ENCODE data around the gene AKR1C1. TPM values are rescaled to one million over a fixed set of nuclear protein-coding genes. Genes with fewer than 3 reads are reported as not detected.
"Not testable (repeated sequence)": the region's sequence is repeated elsewhere in the genome, so short reads cannot be mapped to it uniquely, and the experiment has no call there.

Gene AKR1C1
- total RNA-seq, 1 experiment from 2014 or later, result 1.9 TPM

GRCh38 chr10:5018134-5018533, 54.9 kb downstream of the AKR1C1 start:
- Histone ChIP-seq H3K79me1 (ENCODE audit: insufficient read depth, low read depth, low read length, poor library complexity, severe bottlenecking) (no peaks in the 10 kb centered on the region), H4K5ac (ENCODE audit: insufficient read length, low read depth, low read length) (no peak overlapping the region), H2BK15ac (ENCODE audit: low read depth, low read length) (no peak overlapping the region), H2AK5ac (ENCODE audit: insufficient read length, low read length) (no peak overlapping the region), H2BK12ac (ENCODE audit: insufficient read length, low read depth, low read length) (no peak overlapping the region), H3K9me3 (ENCODE audit: control insufficient read depth, low read depth, low read length) (no peaks in the 10 kb centered on the region), H2BK5ac (ENCODE audit: insufficient read length, low read length) (no peak overlapping the region), H2BK20ac (ENCODE audit: low read depth, low read length, poor library complexity, severe bottlenecking) (no peak overlapping the region), H2BK120ac (ENCODE audit: low read depth, low read length, poor library complexity, severe bottlenecking) (no peak overlapping the region), H2AFZ (ENCODE audit: low read length) (no peak overlapping the region), H4K91ac (ENCODE audit: insufficient read length, low read depth, low read length) (no peak overlapping the region), H4K20me1 (ENCODE audit: control insufficient read depth, insufficient read depth, insufficient read length) (no peaks in the 10 kb centered on the region), H3K4ac (ENCODE audit: low read depth, low read length) (no peak overlapping the region), H3K23ac (ENCODE audit: insufficient read length, low read depth, low read length) (no peak overlapping the region), H3K23me2 (ENCODE audit: insufficient read length, low read depth, low read length, poor library complexity, severe bottlenecking) (no peaks in the 10 kb centered on the region), H3K79me2 (ENCODE audit: insufficient read depth, low read length) (no peaks in the 10 kb centered on the region), H3K18ac (ENCODE audit: insufficient read length, low read depth, low read length) (no peak overlapping the region), H3K4me1 (ENCODE audit: insufficient read depth, low read length) (no peaks in the 10 kb centered on the region; the same call in 1 of the 2 replicates), H3K27me3 (ENCODE audit: insufficient read depth, low read length) (no peaks in the 10 kb centered on the region), H4K8ac (replicated peaks; ENCODE audit: insufficient read length, low read depth, low read length) (no peak overlapping the region), H3K14ac (ENCODE audit: insufficient read depth, low read length) (no peak overlapping the region), H3K4me2 (ENCODE audit: insufficient read depth, insufficient read length, low read length) (no peak overlapping the region), H3K9ac (ENCODE audit: extremely low read depth, insufficient read length, low read length) (no peak overlapping the region), H3K56ac (ENCODE audit: insufficient read length, low read depth, low read length) (no peak overlapping the region), H3T11ph (ENCODE audit: low read length) (no peak overlapping the region), H3K27ac (ENCODE audit: insufficient read length, low read depth, low read length) (no peak overlapping the region)
- Mint-ChIP-seq H3K4me1 (peaks cover 13 to 18% of the 10 kb centered on the region in 2 experiments), H3K27me3 (ENCODE audit: low read depth) (no peaks in the 10 kb centered on the region), H3K27ac (no peak overlapping the region; a peak in 1 of 7 replicates), H3K36me3 (ENCODE audit: insufficient read depth in 1 of 3, low read depth in 3 of 3) (peaks cover 0 to 2% (median 0%) of the 10 kb centered on the region in 3 experiments; a peak in 2 of 7 replicates), H3K9me3 (peaks cover 5 to 34% of the 10 kb centered on the region in 2 experiments), H3K4me3 (no peak overlapping the region)
- no CpG with 5 or more reads among the region's 3 CpGs for WGBS (ENCODE audit: extremely low coverage, insufficient read length, low lambda C conversion rate)
- DNase-seq, result no peak
- TF ChIP-seq CTCF (conservative IDR thresholded peaks at IDR 0.05), result no peak

GRCh38 chr10:5018671-5019277, 55.6 kb downstream of the AKR1C1 start:
- H3K56ac ChIP-seq (ENCODE audit: insufficient read length, low read depth, low read length); H3T11ph ChIP-seq (ENCODE audit: low read length); H2AK5ac ChIP-seq (ENCODE audit: insufficient read length, low read length); H3K36me3 Mint-ChIP-seq (ENCODE audit: insufficient read depth in 1 of 3, low read depth in 3 of 3); H2BK120ac ChIP-seq (ENCODE audit: low read depth, low read length, poor library complexity, severe bottlenecking); H3K4ac ChIP-seq (ENCODE audit: low read depth, low read length); H3K9me3 ChIP-seq (ENCODE audit: control insufficient read depth, low read depth, low read length); H2AFZ ChIP-seq (ENCODE audit: low read length); H3K79me1 ChIP-seq (ENCODE audit: insufficient read depth, low read depth, low read length, poor library complexity, severe bottlenecking); H3K27ac ChIP-seq (ENCODE audit: insufficient read length, low read depth, low read length); H3K18ac ChIP-seq (ENCODE audit: insufficient read length, low read depth, low read length); H2BK15ac ChIP-seq (ENCODE audit: low read depth, low read length); H3K4me1 ChIP-seq (ENCODE audit: insufficient read depth, low read length); H3K27ac Mint-ChIP-seq; H3K4me2 ChIP-seq (ENCODE audit: insufficient read depth, insufficient read length, low read length); H4K20me1 ChIP-seq (ENCODE audit: control insufficient read depth, insufficient read depth, insufficient read length); H3K14ac ChIP-seq (ENCODE audit: insufficient read depth, low read length); H2BK5ac ChIP-seq (ENCODE audit: insufficient read length, low read length); DNase-seq; H3K79me2 ChIP-seq (ENCODE audit: insufficient read depth, low read length); H3K4me3 Mint-ChIP-seq; H3K23ac ChIP-seq (ENCODE audit: insufficient read length, low read depth, low read length); H2BK12ac ChIP-seq (ENCODE audit: insufficient read length, low read depth, low read length); H3K27me3 Mint-ChIP-seq (ENCODE audit: low read depth); H4K8ac ChIP-seq (replicated peaks; ENCODE audit: insufficient read length, low read depth, low read length); H4K5ac ChIP-seq (ENCODE audit: insufficient read length, low read depth, low read length); H4K91ac ChIP-seq (ENCODE audit: insufficient read length, low read depth, low read length); H3K23me2 ChIP-seq (ENCODE audit: insufficient read length, low read depth, low read length, poor library complexity, severe bottlenecking); H3K9ac ChIP-seq (ENCODE audit: extremely low read depth, insufficient read length, low read length); H3K27me3 ChIP-seq (ENCODE audit: insufficient read depth, low read length); H2BK20ac ChIP-seq (ENCODE audit: low read depth, low read length, poor library complexity, severe bottlenecking): not testable (repeated sequence)
- H3K4me1 Mint-ChIP-seq, result peaks cover 13 to 18% of the 10 kb centered on the region in 2 experiments
- peaks cover 5 to 37% of the 10 kb centered on the region in 2 experiments for H3K9me3 Mint-ChIP-seq
- WGBS (ENCODE audit: extremely low coverage, insufficient read length, low lambda C conversion rate), result no CpG with 5 or more reads among the region's 3 CpGs

Data from H9 (cell line).